ENCODE results near the gene MVB12B. TPM values are rescaled to one million over a fixed set of nuclear protein-coding genes. Genes with fewer than 3 reads are reported as not detected.

MVB12B gene
- total RNA-seq, 1 experiment from 2014 or later = 5.8 TPM

DNA sequence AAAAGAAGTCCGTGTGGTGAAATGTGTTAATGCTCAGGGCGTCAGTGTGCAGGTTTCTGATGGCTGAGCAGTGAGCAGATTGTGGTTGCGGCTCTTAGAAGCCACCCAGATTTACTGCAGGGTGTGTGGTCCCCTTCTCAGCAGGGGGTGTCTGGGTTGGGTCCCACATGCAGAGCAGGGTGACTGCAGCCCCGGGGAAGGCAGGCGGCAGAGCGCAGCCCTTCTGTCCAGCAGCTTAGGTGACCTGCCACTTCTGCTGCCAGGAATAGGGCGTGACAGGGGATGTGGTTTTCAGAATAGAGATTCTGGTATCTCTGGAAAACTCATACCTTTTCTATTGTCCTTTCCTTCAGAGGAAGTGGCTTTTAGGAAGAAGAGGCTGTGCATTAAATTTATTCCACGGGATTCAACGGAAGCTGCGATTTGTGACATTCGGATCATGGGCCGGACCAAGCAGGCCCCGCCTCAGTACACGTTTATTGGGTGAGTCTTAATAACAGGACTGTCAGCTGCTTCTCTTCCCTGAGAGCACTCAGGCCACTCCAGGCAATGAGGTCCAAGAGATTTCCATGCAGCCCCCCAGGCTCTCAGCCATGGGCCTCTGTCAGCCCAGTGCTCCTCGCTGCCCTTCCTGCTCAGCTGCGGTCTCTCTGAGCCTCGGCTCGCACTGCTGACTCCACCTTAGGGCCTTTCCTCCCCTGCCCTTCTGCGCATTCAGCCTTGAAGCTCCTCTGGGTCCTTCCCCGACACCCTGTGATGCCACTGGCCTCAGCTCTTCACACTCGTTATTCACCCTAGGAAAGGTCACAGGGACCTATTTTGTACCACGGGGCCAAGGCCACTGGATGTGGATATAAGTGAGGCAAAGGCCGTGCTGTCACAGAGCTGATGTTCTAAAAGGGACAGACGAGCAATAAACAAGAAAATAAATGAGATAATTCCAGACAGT is 65.4 kb downstream of the MVB12B start:
- no peaks in the 10 kb centered on the region for H3K23me2 ChIP-seq (ENCODE audit: insufficient read length, low read depth, low read length, poor library complexity, severe bottlenecking)
- no peak overlapping the region for H4K5ac ChIP-seq (ENCODE audit: insufficient read length, low read depth, low read length)
- H3K27me3 ChIP-seq (ENCODE audit: insufficient read depth, low read length) = no peaks in the 10 kb centered on the region
- H2AFZ ChIP-seq (ENCODE audit: low read length) = no peak overlapping the region
- H3K23ac ChIP-seq (ENCODE audit: insufficient read length, low read depth, low read length) = no peak overlapping the region
- no peak overlapping the region for H2BK12ac ChIP-seq (ENCODE audit: insufficient read length, low read depth, low read length)
- WGBS (ENCODE audit: extremely low coverage, insufficient read length, low lambda C conversion rate) = no CpG with 5 or more reads among the region's 24 CpGs
- no peak overlapping the region for H2AK5ac ChIP-seq (ENCODE audit: insufficient read length, low read length)
- H4K20me1 ChIP-seq (ENCODE audit: control insufficient read depth, insufficient read depth, insufficient read length) = no peaks in the 10 kb centered on the region
- no peak overlapping the region for H2BK15ac ChIP-seq (ENCODE audit: low read depth, low read length)
- H3K36me3 Mint-ChIP-seq (ENCODE audit: insufficient read depth in 1 of 3, low read depth in 3 of 3) = peaks cover 0 to 6% (median 0%) of the 10 kb centered on the region in 3 experiments; a peak in 2 of 7 replicates
- DNase-seq = no peak
- H3K14ac ChIP-seq (ENCODE audit: insufficient read depth, low read length) = no peak overlapping the region
- H3K4me1 ChIP-seq (ENCODE audit: insufficient read depth, low read length) = peaks cover 3% of the 10 kb centered on the region; the same call in 1 of the 2 replicates
- H3K18ac ChIP-seq (ENCODE audit: insufficient read length, low read depth, low read length) = no peak overlapping the region
- no peak for TF ChIP-seq CTCF (conservative IDR thresholded peaks at IDR 0.05)
- H2BK120ac ChIP-seq (ENCODE audit: low read depth, low read length, poor library complexity, severe bottlenecking) = no peak overlapping the region
- no peak overlapping the region for H4K8ac ChIP-seq (replicated peaks; ENCODE audit: insufficient read length, low read depth, low read length)
- H3K9ac ChIP-seq (ENCODE audit: extremely low read depth, insufficient read length, low read length) = no peak overlapping the region
- no peaks in the 10 kb centered on the region for H3K27me3 Mint-ChIP-seq (ENCODE audit: low read depth)
- peaks cover 0 to 14% of the 10 kb centered on the region in 2 experiments; a peak in 2 of 4 replicates for H3K4me1 Mint-ChIP-seq
- H4K91ac ChIP-seq (ENCODE audit: insufficient read length, low read depth, low read length) = no peak overlapping the region
- no peaks in the 10 kb centered on the region for H3K9me3 Mint-ChIP-seq
- H3K79me1 ChIP-seq (ENCODE audit: insufficient read depth, low read depth, low read length, poor library complexity, severe bottlenecking) = no peaks in the 10 kb centered on the region
- H2BK5ac ChIP-seq (ENCODE audit: insufficient read length, low read length) = no peak overlapping the region
- no peak overlapping the region for H3K27ac ChIP-seq (ENCODE audit: insufficient read length, low read depth, low read length)
- 0 out of 7 replicates have a peak overlapping the region, but pooled peaks of 1 of the 3 experiments have one; percentile 6 for H3K27ac Mint-ChIP-seq
- no peak overlapping the region for H3K4me2 ChIP-seq (ENCODE audit: insufficient read depth, insufficient read length, low read length)
- no peak overlapping the region for H3T11ph ChIP-seq (ENCODE audit: low read length)
- H3K56ac ChIP-seq (ENCODE audit: insufficient read length, low read depth, low read length) = no peak overlapping the region
- H2BK20ac ChIP-seq (ENCODE audit: low read depth, low read length, poor library complexity, severe bottlenecking) = no peak overlapping the region
- H3K79me2 ChIP-seq (ENCODE audit: insufficient read depth, low read length) = no peaks in the 10 kb centered on the region
- H3K9me3 ChIP-seq (ENCODE audit: control insufficient read depth, low read depth, low read length) = no peaks in the 10 kb centered on the region
- H3K4me3 Mint-ChIP-seq = no peak overlapping the region
- H3K4ac ChIP-seq (ENCODE audit: low read depth, low read length) = no peak overlapping the region
